Keratinocyte (primary cell): ENCODE data around the gene SLC26A3. TPM values are rescaled to one million over a fixed set of nuclear protein-coding genes. Genes with fewer than 3 reads are reported as not detected.
A peak's percentile ranks its signal among the peaks of the same experiment; 100 is the strongest.

Source experiments
- DNase-seq: peaks from one replicate; pipeline ENCODE4 v3.0.0-alpha.2; 2011; ENCODE audit warnings: low read depth, missing footprints, low spot score
- FAIRE-seq: peaks from 2 replicates; lab custom pipeline; 2011; peaks lifted over from hg19 to GRCh38; lab: Jason Lieb, UNC
- H2AFZ ChIP-seq: 2 replicates; pipeline ENCODE4 v1.6.0; 2012; ENCODE audit warnings: low read length, control low read depth, inconsistent platforms; ENCODE audit not compliant: control insufficient read depth
- H3K27ac ChIP-seq: 2 replicates; pipeline ENCODE4 v1.5.1; 2011; ENCODE audit warnings: low read length; ENCODE audit not compliant: control insufficient read depth, insufficient read depth
- H3K27me3 ChIP-seq: 3 replicates; pipeline ENCODE4 v1.6.0; 2011; ENCODE audit warnings: low read length; ENCODE audit not compliant: control insufficient read depth, insufficient read depth; ENCODE audit errors: extremely low read depth
- H3K36me3 ChIP-seq, 2 experiments: 2 replicates in 1 of 2; 3 replicates in 1 of 2; pipeline ENCODE4 v1.5.1; 2011; ENCODE audit warnings: low read length in 2 of 2, mild to moderate bottlenecking in 1 of 2; ENCODE audit not compliant: control insufficient read depth in 2 of 2, insufficient read depth in 2 of 2; ENCODE audit errors: extremely low read depth in 1 of 2
- H3K4me1 ChIP-seq: 3 replicates; pipeline ENCODE4 v1.5.1; 2011; ENCODE audit warnings: low read length; ENCODE audit not compliant: control insufficient read depth, insufficient read depth; ENCODE audit errors: extremely low read depth
- H3K4me2 ChIP-seq: 3 replicates; pipeline ENCODE4 v1.6.0; 2011; ENCODE audit warnings: low read depth, low read length; ENCODE audit not compliant: control insufficient read depth, insufficient read depth; ENCODE audit errors: extremely low read depth
- H3K4me3 ChIP-seq, 3 experiments: fragments of 200-600 bp in 1 of 3; sonication (generic) in 1 of 3; 2 replicates in 2 of 3; 3 replicates in 1 of 3; pipeline ENCODE4 v1.5.1; 2011 to 2016; ENCODE audit warnings: low read length in 3 of 3, mild to moderate bottlenecking in 3 of 3, control low read depth in 2 of 3, inconsistent platforms in 1 of 3, low read depth in 1 of 3, mixed read lengths in 1 of 3, mixed run types in 1 of 3, moderate library complexity in 1 of 3; ENCODE audit not compliant: control insufficient read depth in 2 of 3, insufficient read depth in 2 of 3; ENCODE audit errors: extremely low read depth in 1 of 3
- H3K79me2 ChIP-seq: 2 replicates; pipeline ENCODE4 v1.6.0; 2012; ENCODE audit warnings: low read length; ENCODE audit not compliant: control insufficient read depth, insufficient read depth
- H3K9ac ChIP-seq: 3 replicates; pipeline ENCODE4 v1.6.0; 2011; ENCODE audit warnings: low read length; ENCODE audit not compliant: control insufficient read depth, insufficient read depth; ENCODE audit errors: extremely low read depth
- H3K9me1 ChIP-seq: 3 replicates; pipeline ENCODE4 v1.6.0; 2011; ENCODE audit warnings: low read length; ENCODE audit not compliant: control insufficient read depth, insufficient read depth; ENCODE audit errors: extremely low read depth
- H3K9me3 ChIP-seq: 2 replicates; pipeline ENCODE4 v1.5.1; 2012; ENCODE audit warnings: low read depth, low read length; ENCODE audit not compliant: control insufficient read depth
- H4K20me1 ChIP-seq: 3 replicates; pipeline ENCODE4 v1.6.0; 2011; ENCODE audit warnings: low read length; ENCODE audit not compliant: control insufficient read depth, insufficient read depth; ENCODE audit errors: extremely low read depth
- CTCF ChIP-seq, 3 experiments: IDR thresholded peaks in 1 of 3; conservative IDR thresholded peaks in 1 of 3; optimal IDR thresholded peaks in 1 of 3; 2 replicates in 2 of 3; 3 replicates in 1 of 3; pipeline versions ENCODE3 to v1.5.1; 2011; ENCODE audit warnings: low read length in 3 of 3, mild to moderate bottlenecking in 3 of 3, moderate library complexity in 2 of 3, control low read depth in 1 of 3, inconsistent platforms in 1 of 3; ENCODE audit not compliant: insufficient read depth in 2 of 3; ENCODE audit errors: extremely low read depth in 1 of 3
- EZH2 ChIP-seq: IDR thresholded peaks from one replicate; pipeline ENCODE4 v1.6.1; 2012; ENCODE audit warnings: inconsistent platforms, mild to moderate bottlenecking, low read length, moderate library complexity
- dilution Hi-C: fragments of 300-500 bp; cut with MboI; formaldehyde crosslinking; loops from one replicate; pipeline ENCODE4 v1.7.0; 2020; ENCODE audit warnings: low sequenced_read_pairs; ENCODE audit not compliant: extremely low pct_ligation_motif_present
- polyA plus RNA-seq, 5 experiments: library from polyadenylated mRNA; depleted of rRNA in 3 of 5; stranded (reverse) in 3 of 5; stranded (forward) in 1 of 5; unstranded in 1 of 5; fragments of >200 nt; gene quantifications; 1 replicate in 1 of 5; 2 replicates in 3 of 5; 3 replicates in 1 of 5; pipeline versions ENCODE4 v1.2.1 to v1.2.3, GENCODE V29; 2011 to 2012; ENCODE audit warnings: missing spikeins in 2 of 5, low read depth in 1 of 5, low replicate concordance in 1 of 5

The SLC26A3 gene
- polyA plus RNA-seq, 1 donor (not counting 4 experiments of a cell fraction or from before 2014, with no cell fraction given) = not detected

- H4K20me1 ChIP-seq = peaks cover 4% of the 10 kb centered on the region
- DNase-seq = no peak
- H3K9me1 ChIP-seq = no peaks in the 10 kb centered on the region
- TF ChIP-seq EZH2 (no peak), CTCF (optimal IDR thresholded peaks at IDR 0.05 in 1 of 3, IDR thresholded peaks at IDR 0.05 in 1 of 3, conservative IDR thresholded peaks at IDR 0.05 in 1 of 3; ENCODE audit: extremely low read depth in 1 of 3, insufficient read depth in 2 of 3, low read length in 3 of 3) (no peak)
- dilution Hi-C loops = no loop called here
- H3K36me3 ChIP-seq = no peaks in the 10 kb centered on the region
- H3K9me3 ChIP-seq = no peaks in the 10 kb centered on the region
- peaks cover 21% of the 10 kb centered on the region for H3K4me1 ChIP-seq
- H2AFZ ChIP-seq = peak overlapping the region; percentile 98
- H3K27me3 ChIP-seq = no peaks in the 10 kb centered on the region
- FAIRE-seq = no peak
- peak overlapping the region; percentile 77 to 92 (median 87) for H3K4me3 ChIP-seq
- peak overlapping the region; percentile 87 for H3K9ac ChIP-seq
- peak overlapping the region; percentile 93 for H3K4me2 ChIP-seq
- peaks cover 40% of the 10 kb centered on the region for H3K79me2 ChIP-seq
- H3K27ac ChIP-seq = peak overlapping the region; percentile 96
These were observed 60.1 kb downstream of the SLC26A3 start for GRCh38 chr7:107742678-107743566.

- Histone ChIP-seq H3K9ac (no peak overlapping the region), H3K9me3 (no peaks in the 10 kb centered on the region), H3K27me3 (no peaks in the 10 kb centered on the region), H3K4me2 (no peak overlapping the region), H3K4me3 (no peak overlapping the region), H3K27ac (no peak overlapping the region), H2AFZ (no peak overlapping the region), H3K9me1 (no peaks in the 10 kb centered on the region), H4K20me1 (no peaks in the 10 kb centered on the region), H3K79me2 (no peaks in the 10 kb centered on the region), H3K36me3 (no peaks in the 10 kb centered on the region), H3K4me1 (no peaks in the 10 kb centered on the region)
- no peak for DNase-seq
- no peak for FAIRE-seq
- dilution Hi-C loops = no loop called here
- TF ChIP-seq CTCF (optimal IDR thresholded peaks at IDR 0.05 in 1 of 3, IDR thresholded peaks at IDR 0.05 in 1 of 3, conservative IDR thresholded peaks at IDR 0.05 in 1 of 3; ENCODE audit: extremely low read depth in 1 of 3, insufficient read depth in 2 of 3, low read length in 3 of 3) (no peak), EZH2 (no peak)
These were observed 74.7 kb downstream of the SLC26A3 start for GRCh38 chr7:107728276-107728675.
